SU-DHL-6 (cell line): ENCODE data around the gene LBX1.

Experiments used
- H2AFZ ChIP-seq: fragments of 200-600 bp; sonication (generic); 2 replicates; pipeline ENCODE4 v1.6.1; 2014; ENCODE audit warnings: low read depth, mild to moderate bottlenecking, moderate library complexity, mixed read lengths, antibody characterized with exemption, low read length; ENCODE audit not compliant: severe bottlenecking
- H3F3A ChIP-seq: fragments of 200-600 bp; shearing (Covaris generic); 2 replicates; pipeline ENCODE4 v1.6.0; 2016; ENCODE audit warnings: antibody characterized with exemption, mild to moderate bottlenecking; ENCODE audit not compliant: insufficient read depth
- H3K27ac ChIP-seq: fragments of 200-600 bp; sonication (generic); 2 replicates; pipeline ENCODE4 v1.5.1; 2016; ENCODE audit warnings: low read depth, mild to moderate bottlenecking, low read length, moderate library complexity, mixed read lengths
- H3K27me3 ChIP-seq: fragments of 200-600 bp; sonication (generic), shearing (Covaris generic); 2 replicates; pipeline ENCODE4 v1.6.0; 2014; ENCODE audit warnings: mild to moderate bottlenecking, low read length
- H3K36me3 ChIP-seq: fragments of 200-600 bp; sonication (generic); 2 replicates; pipeline ENCODE4 v1.6.1; 2014; ENCODE audit warnings: mild to moderate bottlenecking, low read length, mixed read lengths
- H3K4me2 ChIP-seq: fragments of 300-600, 200-600 bp; shearing (Covaris generic), sonication (generic); 2 replicates; pipeline ENCODE4 v1.6.0; 2014; ENCODE audit warnings: low read length, low read depth, mild to moderate bottlenecking; ENCODE audit not compliant: poor library complexity, severe bottlenecking
- H3K4me3 ChIP-seq: fragments of 200-600 bp; sonication (generic); 2 replicates; pipeline ENCODE4 v1.5.1; 2014; ENCODE audit warnings: antibody characterized with exemption, low read length, mild to moderate bottlenecking, mixed read lengths; ENCODE audit not compliant: insufficient read depth, poor library complexity, severe bottlenecking
- H3K79me2 ChIP-seq: fragments of 200-600 bp; sonication (generic); 2 replicates; pipeline ENCODE4 v1.6.1; 2014; ENCODE audit warnings: mild to moderate bottlenecking, low read length, moderate library complexity; ENCODE audit not compliant: insufficient read depth
- H3K9ac ChIP-seq: fragments of 200-600 bp; sonication (generic); 2 replicates; pipeline ENCODE4 v1.7.0; 2014; ENCODE audit warnings: mild to moderate bottlenecking, low read length
- H3K9me2 ChIP-seq: fragments of 200-600 bp; sonication (generic); replicated peaks from 2 replicates; pipeline ENCODE4 v1.6.1; 2014; ENCODE audit warnings: low read length; ENCODE audit not compliant: insufficient read depth
- H3K9me3 ChIP-seq: fragments of 200-600 bp; sonication (generic); 2 replicates; pipeline ENCODE4 v1.6.1; 2014; ENCODE audit warnings: low read length, mixed read lengths; ENCODE audit not compliant: insufficient read depth
- H4K20me1 ChIP-seq: fragments of 200-600 bp; sonication (generic); 2 replicates; pipeline ENCODE4 v1.6.1; 2014; ENCODE audit warnings: low read depth, mild to moderate bottlenecking, antibody characterized with exemption, low read length, moderate library complexity, mixed read lengths
- CTCF ChIP-seq: fragments of 200-600 bp; sonication (generic); IDR thresholded peaks from one replicate; pipeline ENCODE4 v1.5.1; 2017; ENCODE audit warnings: antibody characterized with exemption, mild to moderate bottlenecking, low read length, moderate library complexity; ENCODE audit not compliant: insufficient read depth, poor library complexity, severe bottlenecking
- EZH2phosphoT487 ChIP-seq: fragments of 200-600 bp; sonication (generic), shearing (Covaris generic); conservative IDR thresholded peaks from 2 replicates; pipeline ENCODE4 v1.6.1; 2018; ENCODE audit warnings: mild to moderate bottlenecking, antibody characterized with exemption, low read length, moderate library complexity, mixed read lengths

The LBX1 gene

GRCh38 chr10:101216207-101217043 lies 12.8 kb downstream of the LBX1 start:
- H3F3A ChIP-seq = no peaks in the 10 kb centered on the region
- no peaks in the 10 kb centered on the region for H3K36me3 ChIP-seq
- no peaks in the 10 kb centered on the region for H3K9me3 ChIP-seq
- no peak overlapping the region for H3K4me2 ChIP-seq
- H3K27ac ChIP-seq = no peak overlapping the region
- H4K20me1 ChIP-seq = no peaks in the 10 kb centered on the region
- no peak overlapping the region for H3K9ac ChIP-seq
- no peaks in the 10 kb centered on the region for H3K9me2 ChIP-seq
- TF ChIP-seq EZH2phosphoT487 = no peak
- no peak for TF ChIP-seq CTCF
- H3K27me3 ChIP-seq = no peaks in the 10 kb centered on the region
- no peak overlapping the region for H3K4me3 ChIP-seq
- no peak overlapping the region for H2AFZ ChIP-seq
- no peaks in the 10 kb centered on the region for H3K79me2 ChIP-seq

GRCh38 chr10:101215397-101216206 lies 13.7 kb downstream of the LBX1 start:
- H2AFZ ChIP-seq = no peak overlapping the region
- H3K27ac ChIP-seq = no peak overlapping the region
- H3K27me3 ChIP-seq = no peaks in the 10 kb centered on the region
- TF ChIP-seq EZH2phosphoT487 (no peak), CTCF (no peak)
- no peaks in the 10 kb centered on the region for H4K20me1 ChIP-seq
- no peaks in the 10 kb centered on the region for H3K9me3 ChIP-seq
- H3K4me2 ChIP-seq = no peak overlapping the region
- H3K36me3 ChIP-seq = no peaks in the 10 kb centered on the region
- no peaks in the 10 kb centered on the region for H3K9me2 ChIP-seq
- H3K9ac ChIP-seq = no peak overlapping the region
- no peaks in the 10 kb centered on the region for H3K79me2 ChIP-seq
- H3K4me3 ChIP-seq = no peak overlapping the region
- H3F3A ChIP-seq = no peaks in the 10 kb centered on the region

- H3K9ac ChIP-seq = no peak overlapping the region
- no peaks in the 10 kb centered on the region for H3F3A ChIP-seq
- H3K9me3 ChIP-seq = no peaks in the 10 kb centered on the region
- H2AFZ ChIP-seq = peak overlapping the region; percentile 62
- no peak overlapping the region for H3K27ac ChIP-seq
- H3K79me2 ChIP-seq = no peaks in the 10 kb centered on the region
- H3K4me2 ChIP-seq = peak overlapping the region; percentile 60
- no peaks in the 10 kb centered on the region for H3K27me3 ChIP-seq
- no peaks in the 10 kb centered on the region for H3K36me3 ChIP-seq
- no peaks in the 10 kb centered on the region for H3K9me2 ChIP-seq
- no peak for TF ChIP-seq EZH2phosphoT487
- peak; percentile 83 for TF ChIP-seq CTCF
- peak overlapping the region; percentile 40 for H3K4me3 ChIP-seq
- no peaks in the 10 kb centered on the region for H4K20me1 ChIP-seq
Observed at GRCh38 chr10:101214446-101215396, 14.5 kb downstream of the LBX1 start.
